Measurements from ENCODE around the gene TRIM31. TPM values are rescaled to one million over a fixed set of nuclear protein-coding genes. Genes with fewer than 3 reads are reported as not detected.

TRIM31 gene
- polyA plus RNA-seq, 1 donor (not counting 4 experiments of a cell fraction or from before 2014, with no cell fraction given) = not detected

GRCh38 chr6:30155520-30156261, 42.8 kb upstream of the TRIM31 start:
- H3K36me3 ChIP-seq (ENCODE audit: control insufficient read depth in 2 of 2, extremely low read depth in 1 of 2, insufficient read depth in 2 of 2, low read length in 2 of 2) = no peaks in the 10 kb centered on the region
- H4K20me1 ChIP-seq (ENCODE audit: control insufficient read depth, extremely low read depth, insufficient read depth, low read length) = no peaks in the 10 kb centered on the region
- H2AFZ ChIP-seq (ENCODE audit: control insufficient read depth, low read length) = no peak overlapping the region
- DNase-seq (ENCODE audit: low read depth, low spot score) = no peak
- no peaks in the 10 kb centered on the region for H3K9me3 ChIP-seq (ENCODE audit: control insufficient read depth, low read depth, low read length)
- H3K27me3 ChIP-seq (ENCODE audit: control insufficient read depth, extremely low read depth, insufficient read depth, low read length) = peaks cover 9% of the 10 kb centered on the region
- no peak overlapping the region for H3K9ac ChIP-seq (ENCODE audit: control insufficient read depth, extremely low read depth, insufficient read depth, low read length)
- no peak overlapping the region for H3K27ac ChIP-seq (ENCODE audit: control insufficient read depth, insufficient read depth, low read length)
- H3K9me1 ChIP-seq (ENCODE audit: control insufficient read depth, extremely low read depth, insufficient read depth, low read length) = no peaks in the 10 kb centered on the region
- H3K4me1 ChIP-seq (ENCODE audit: control insufficient read depth, extremely low read depth, insufficient read depth, low read length) = peaks cover 26% of the 10 kb centered on the region
- peak overlapping the region; percentile 67 for H3K4me2 ChIP-seq (ENCODE audit: control insufficient read depth, extremely low read depth, insufficient read depth, low read depth, low read length)
- FAIRE-seq = no peak
- no peak overlapping the region for H3K4me3 ChIP-seq (ENCODE audit: control insufficient read depth in 2 of 3, extremely low read depth in 1 of 3, insufficient read depth in 2 of 3, low read depth in 1 of 3, low read length in 3 of 3)
- TF ChIP-seq CTCF (optimal IDR thresholded peaks at IDR 0.05 in 1 of 3, IDR thresholded peaks at IDR 0.05 in 1 of 3, conservative IDR thresholded peaks at IDR 0.05 in 1 of 3; ENCODE audit: extremely low read depth in 1 of 3, insufficient read depth in 2 of 3, low read length in 3 of 3) (no peak), EZH2 (IDR thresholded peaks at IDR 0.05; ENCODE audit: low read length) (no peak)
- dilution Hi-C loops (cut with MboI; ENCODE audit: extremely low pct_ligation_motif_present, low sequenced_read_pairs) = no loop called here
- H3K79me2 ChIP-seq (ENCODE audit: control insufficient read depth, insufficient read depth, low read length) = no peaks in the 10 kb centered on the region

- no peak overlapping the region for H3K9ac ChIP-seq (ENCODE audit: control insufficient read depth, extremely low read depth, insufficient read depth, low read length)
- peak; percentile 69 for FAIRE-seq
- no peak overlapping the region for H2AFZ ChIP-seq (ENCODE audit: control insufficient read depth, low read length)
- H3K27me3 ChIP-seq (ENCODE audit: control insufficient read depth, extremely low read depth, insufficient read depth, low read length) = peaks cover 9% of the 10 kb centered on the region
- no peak for TF ChIP-seq EZH2 (IDR thresholded peaks at IDR 0.05; ENCODE audit: low read length)
- no peak for TF ChIP-seq CTCF (optimal IDR thresholded peaks at IDR 0.05 in 1 of 3, IDR thresholded peaks at IDR 0.05 in 1 of 3, conservative IDR thresholded peaks at IDR 0.05 in 1 of 3; ENCODE audit: extremely low read depth in 1 of 3, insufficient read depth in 2 of 3, low read length in 3 of 3)
- H3K36me3 ChIP-seq (ENCODE audit: control insufficient read depth in 2 of 2, extremely low read depth in 1 of 2, insufficient read depth in 2 of 2, low read length in 2 of 2) = no peaks in the 10 kb centered on the region
- dilution Hi-C loops (cut with MboI; ENCODE audit: extremely low pct_ligation_motif_present, low sequenced_read_pairs) = no loop called here
- peak overlapping the region; percentile 35 for H3K4me2 ChIP-seq (ENCODE audit: control insufficient read depth, extremely low read depth, insufficient read depth, low read depth, low read length)
- peak; percentile 32 for DNase-seq (ENCODE audit: low read depth, low spot score)
- H4K20me1 ChIP-seq (ENCODE audit: control insufficient read depth, extremely low read depth, insufficient read depth, low read length) = no peaks in the 10 kb centered on the region
- no peaks in the 10 kb centered on the region for H3K9me3 ChIP-seq (ENCODE audit: control insufficient read depth, low read depth, low read length)
- H3K4me3 ChIP-seq (ENCODE audit: control insufficient read depth in 2 of 3, extremely low read depth in 1 of 3, insufficient read depth in 2 of 3, low read depth in 1 of 3, low read length in 3 of 3) = no peak overlapping the region
- H3K9me1 ChIP-seq (ENCODE audit: control insufficient read depth, extremely low read depth, insufficient read depth, low read length) = no peaks in the 10 kb centered on the region
- no peaks in the 10 kb centered on the region for H3K79me2 ChIP-seq (ENCODE audit: control insufficient read depth, insufficient read depth, low read length)
- H3K27ac ChIP-seq (ENCODE audit: control insufficient read depth, insufficient read depth, low read length) = no peak overlapping the region
- peaks cover 26% of the 10 kb centered on the region for H3K4me1 ChIP-seq (ENCODE audit: control insufficient read depth, extremely low read depth, insufficient read depth, low read length)
Measured at GRCh38 chr6:30154709-30155519, 42.0 kb upstream of the TRIM31 start.

All from keratinocyte (primary cell).